Gastroesophageal sphincter (tissue), 3 donors: ENCODE data around the gene CTIF.

Experiments used
- CTCF ChIP-seq, 4 experiments: fragments of 200-600 bp in 2 of 4; fragments of 450-650 bp in 2 of 4; sonication (generic) in 1 of 4; IDR thresholded peaks; one replicate each; pipeline ENCODE4 v1.5.1; 2017 to 2019; ENCODE audit warnings: antibody characterized with exemption in 4 of 4, mild to moderate bottlenecking in 2 of 4, moderate library complexity in 2 of 4
- EP300 ChIP-seq: sonication (generic); formaldehyde crosslinking; IDR thresholded peaks from one replicate; pipeline ENCODE4 v1.6.1; 2017; ENCODE audit warnings: antibody characterized with exemption, mild to moderate bottlenecking
- POLR2A ChIP-seq, 2 donors: fragments of 450-650 bp; IDR thresholded peaks; one replicate each; pipeline ENCODE4 v1.6.1; 2017; ENCODE audit warnings: antibody characterized with exemption in 2 of 2, mild to moderate bottlenecking in 2 of 2, moderate library complexity in 1 of 2

DNA sequence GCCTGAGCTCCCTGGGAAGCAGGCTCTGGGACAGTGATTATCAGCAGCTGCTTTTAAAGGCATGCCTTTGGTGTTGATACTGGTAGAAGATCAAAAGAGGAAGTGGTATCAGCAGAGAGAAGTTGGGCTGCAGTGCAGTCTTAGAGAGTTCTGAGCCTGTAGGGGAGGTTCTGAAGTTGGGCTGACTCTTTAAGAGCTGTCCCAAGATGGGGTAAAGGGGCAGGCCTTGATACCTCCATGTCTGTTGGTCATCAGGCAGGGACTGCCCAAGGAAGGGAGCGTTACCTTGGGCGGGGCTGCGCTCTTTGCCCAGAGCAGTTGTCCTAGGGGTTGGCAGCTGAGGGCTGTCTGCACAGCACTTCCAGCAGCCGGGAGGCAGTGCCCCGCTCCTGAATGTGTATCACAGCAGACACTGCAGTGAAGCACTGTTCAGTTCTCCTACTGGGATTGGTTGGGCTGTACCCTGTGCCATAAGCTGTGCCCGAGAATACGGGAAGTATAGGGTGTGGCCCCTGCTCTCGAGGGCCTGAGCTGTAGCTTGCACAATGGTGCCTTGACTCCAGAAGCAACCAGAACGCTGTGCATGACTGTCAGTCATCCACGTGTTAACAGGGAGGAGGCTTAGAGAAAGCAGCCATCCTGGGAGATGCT is 177.0 kb downstream of the CTIF start:
- no peak for TF ChIP-seq POLR2A (IDR thresholded peaks at IDR 0.05)
- TF ChIP-seq CTCF (IDR thresholded peaks at IDR 0.05), result no peak
- no peak for TF ChIP-seq EP300
